22Rv1 (cell line): Measurements from ENCODE around the gene SARNP.
A peak's percentile ranks its signal among the peaks of the same experiment; 100 is the strongest.
"Not testable (repeated sequence)": the region's sequence is repeated elsewhere in the genome, so short reads cannot be mapped to it uniquely, and the experiment has no call there.

Experiments used
- H3K27ac ChIP-seq: fragments of 450-650 bp; 2 replicates; pipeline ENCODE4 v1.5.1; 2017
- CTCF ChIP-seq: fragments of 450-650 bp; IDR thresholded peaks from 2 replicates; pipeline ENCODE4 v1.5.1; 2017; ENCODE audit warnings: mild to moderate bottlenecking
- ZFX ChIP-seq: fragments of 450-650 bp; IDR thresholded peaks from 2 replicates; pipeline ENCODE4 v1.6.1; 2017; ENCODE audit warnings: antibody characterized with exemption, borderline replicate concordance

SARNP gene

GRCh38 chr12:55817345-55818139 is at the start of gene SARNP, which contains the start of gene ORMDL2:
TSS of gene SARNP (minus strand) at chr12:55817724. CDS start at chr12:55817701, 23 bp downstream.
TSS of gene ORMDL2 (plus strand) at chr12:55818041. CDS start at chr12:55819000, 959 bp downstream.
- peak within 1 kb of the TSS; percentile 73 for H3K27ac ChIP-seq
- no peak for TF ChIP-seq CTCF
- TF ChIP-seq ZFX: no peak

- not testable (repeated sequence) for H3K27ac ChIP-seq
These were observed 49.0 kb upstream of the SARNP start for GRCh38 chr12:55866454-55867004.

DNA sequence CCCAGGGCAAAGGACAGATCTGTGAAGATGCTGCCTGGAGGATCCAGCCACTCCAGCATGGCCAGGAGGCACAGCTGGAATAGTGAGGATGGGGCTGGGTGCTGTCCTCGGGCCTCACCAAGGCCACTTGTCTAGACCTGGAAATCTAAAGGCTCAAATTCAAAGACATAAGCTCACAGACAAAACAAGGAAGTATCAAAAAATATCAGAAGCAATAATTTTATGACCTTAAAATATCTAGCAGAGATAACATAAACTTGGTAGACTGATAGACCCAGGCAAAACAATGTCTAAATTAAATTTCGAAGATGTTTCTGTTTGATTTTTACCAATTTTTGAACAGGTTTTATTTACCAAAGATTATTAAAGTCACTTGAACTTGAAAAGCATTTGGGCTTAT is 47.8 kb upstream of the SARNP start:
- no peak for TF ChIP-seq ZFX
- H3K27ac ChIP-seq: no peak overlapping the region

DNA sequence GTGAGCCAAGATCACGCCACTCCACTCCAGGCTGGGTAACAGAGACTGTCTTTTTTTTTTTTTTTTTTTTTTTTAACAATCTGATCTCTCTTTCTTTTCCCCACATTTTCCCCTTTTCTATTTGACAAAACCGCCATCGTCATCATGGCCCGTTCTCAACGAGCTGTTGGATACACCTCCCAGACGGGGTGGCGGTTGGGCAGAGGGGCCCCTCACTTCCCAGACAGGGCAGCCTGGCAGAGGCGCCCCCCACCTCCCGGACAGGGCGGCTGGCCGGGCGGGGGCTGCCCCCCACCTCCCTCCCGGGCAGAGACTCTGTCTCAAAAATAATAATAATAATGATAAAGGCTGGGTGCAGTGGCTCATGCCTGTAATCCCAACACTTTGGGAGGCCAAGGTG is 45.4 kb upstream of the SARNP start:
- not testable (repeated sequence) for H3K27ac ChIP-seq

DNA sequence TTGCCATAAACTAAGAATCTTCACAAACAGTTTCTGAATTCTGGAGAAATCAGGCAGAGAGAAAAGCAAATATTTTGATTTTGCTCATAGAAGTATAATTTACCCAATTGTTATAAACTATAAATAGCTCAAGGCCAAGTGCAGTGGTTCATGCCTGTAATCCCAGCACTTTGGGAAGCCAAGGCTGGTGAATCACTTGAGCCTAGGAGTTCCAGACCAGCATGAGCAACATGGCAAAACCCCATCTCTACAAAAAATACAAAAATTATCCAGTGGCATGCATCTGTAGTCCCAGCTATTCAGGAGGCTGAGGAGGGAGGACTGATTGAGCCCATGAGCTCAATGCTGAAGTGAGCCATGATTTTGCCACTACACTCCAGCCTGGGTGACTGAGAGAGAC is 44.8 kb upstream of the SARNP start:
- TF ChIP-seq ZFX (no peak), CTCF (no peak)
- no peak overlapping the region for H3K27ac ChIP-seq

- no peak overlapping the region for H3K27ac ChIP-seq
- TF ChIP-seq CTCF (no peak), ZFX (no peak)
These were observed 44.3 kb upstream of the SARNP start for GRCh38 chr12:55861871-55862270.

GRCh38 chr12:55861396-55861795 is 43.9 kb upstream of the SARNP start:
- TF ChIP-seq ZFX (no peak), CTCF (no peak)
- no peak overlapping the region for H3K27ac ChIP-seq

DNA sequence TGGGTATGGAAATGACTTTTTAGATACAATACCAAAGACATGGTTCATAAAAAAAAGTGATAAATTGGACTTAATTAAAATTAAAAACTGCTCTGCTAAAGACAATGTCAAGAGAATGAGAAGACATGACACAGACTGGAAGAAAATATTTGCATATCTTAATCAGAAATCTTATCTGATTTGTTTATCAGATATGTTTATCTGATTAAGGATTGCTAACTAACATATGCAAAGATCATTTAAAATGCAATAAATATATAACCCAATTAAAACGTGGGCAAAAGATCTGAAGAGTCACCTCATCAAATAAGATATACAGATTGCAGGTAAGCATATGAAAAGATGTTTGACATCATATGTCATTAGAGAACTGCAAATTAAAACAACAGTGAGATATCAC is 35.2 kb upstream of the SARNP start:
- no peak for TF ChIP-seq CTCF
- no peak for TF ChIP-seq ZFX
- no peak overlapping the region for H3K27ac ChIP-seq

DNA sequence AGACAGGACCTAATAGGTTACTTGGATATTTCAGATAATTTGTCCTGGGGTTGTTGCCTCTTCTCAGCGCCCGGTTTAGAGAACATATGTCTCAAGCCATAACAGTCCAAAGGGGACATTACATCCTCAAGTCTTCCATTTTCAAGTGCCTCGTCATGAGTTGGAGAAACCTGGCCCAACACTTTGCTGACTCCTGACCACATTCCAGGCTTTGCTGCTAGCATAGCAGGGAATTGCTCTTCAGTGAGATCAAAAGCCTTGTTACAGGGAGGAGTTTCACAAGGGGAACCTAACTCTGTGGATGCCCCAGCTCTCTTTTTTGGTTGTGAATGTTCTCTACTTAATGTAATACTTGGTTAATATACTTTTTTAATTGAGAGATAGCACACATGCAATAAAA is 33.4 kb upstream of the SARNP start:
- H3K27ac ChIP-seq: no peak overlapping the region
- TF ChIP-seq ZFX: no peak
- no peak for TF ChIP-seq CTCF
